ENCODE results near the gene PPP1R1B.

PPP1R1B gene

GRCh38 chr17:39580082-39580468 is 46.7 kb upstream of the PPP1R1B start:
- DNase-seq: no peak
- Histone ChIP-seq H3K4me1 (ENCODE audit: low read length) (no peaks in the 10 kb centered on the region), H2AFZ (ENCODE audit: low read length) (no peak overlapping the region), H3K79me2 (ENCODE audit: low read length) (no peaks in the 10 kb centered on the region), H3K27ac (ENCODE audit: low read length) (no peak overlapping the region), H3F3A (ENCODE audit: insufficient read depth, low read length) (no peaks in the 10 kb centered on the region), H4K20me1 (ENCODE audit: insufficient read depth, low read length) (no peaks in the 10 kb centered on the region), H3K9me3 (replicated peaks; ENCODE audit: insufficient read depth, low read length) (no peaks in the 10 kb centered on the region), H3K9ac (ENCODE audit: low read length) (no peak overlapping the region), H3K4me3 (ENCODE audit: low read length) (no peak overlapping the region), H3K27me3 (replicated peaks; ENCODE audit: insufficient read depth, low read length) (no peaks in the 10 kb centered on the region), H3K4me2 (ENCODE audit: low read depth, low read length) (no peak overlapping the region), H3K36me3 (replicated peaks; ENCODE audit: insufficient read depth, low read length) (no peaks in the 10 kb centered on the region), H3K9me2 (replicated peaks; ENCODE audit: insufficient read depth, low read length) (no peaks in the 10 kb centered on the region)
- TF ChIP-seq CTCF (IDR thresholded peaks at IDR 0.05; ENCODE audit: low read length) (no peak), EZH2 (optimal IDR thresholded peaks at IDR 0.05; ENCODE audit: low read depth, low read length) (no peak), EZH2phosphoT487 (IDR thresholded peaks at IDR 0.05; ENCODE audit: low read length) (no peak)

GRCh38 chr17:39581071-39581758 is 45.5 kb upstream of the PPP1R1B start:
- TF ChIP-seq CTCF (IDR thresholded peaks at IDR 0.05; ENCODE audit: low read length) (no peak), EZH2 (optimal IDR thresholded peaks at IDR 0.05; ENCODE audit: low read depth, low read length) (no peak), EZH2phosphoT487 (IDR thresholded peaks at IDR 0.05; ENCODE audit: low read length) (no peak)
- Histone ChIP-seq H3K4me3 (ENCODE audit: low read length) (no peak overlapping the region), H3K9me3 (replicated peaks; ENCODE audit: insufficient read depth, low read length) (no peaks in the 10 kb centered on the region), H3K27me3 (replicated peaks; ENCODE audit: insufficient read depth, low read length) (no peaks in the 10 kb centered on the region), H2AFZ (ENCODE audit: low read length) (no peak overlapping the region), H4K20me1 (ENCODE audit: insufficient read depth, low read length) (no peaks in the 10 kb centered on the region), H3K4me1 (ENCODE audit: low read length) (no peaks in the 10 kb centered on the region), H3K9ac (ENCODE audit: low read length) (no peak overlapping the region), H3K79me2 (ENCODE audit: low read length) (no peaks in the 10 kb centered on the region), H3F3A (ENCODE audit: insufficient read depth, low read length) (no peaks in the 10 kb centered on the region), H3K9me2 (replicated peaks; ENCODE audit: insufficient read depth, low read length) (no peaks in the 10 kb centered on the region), H3K27ac (ENCODE audit: low read length) (no peak overlapping the region), H3K4me2 (ENCODE audit: low read depth, low read length) (no peak overlapping the region), H3K36me3 (replicated peaks; ENCODE audit: insufficient read depth, low read length) (no peaks in the 10 kb centered on the region)
- DNase-seq: no peak

- Histone ChIP-seq H3F3A (ENCODE audit: insufficient read depth, low read length) (no peaks in the 10 kb centered on the region), H3K4me2 (ENCODE audit: low read depth, low read length) (no peak overlapping the region), H3K4me1 (ENCODE audit: low read length) (no peaks in the 10 kb centered on the region), H3K27ac (ENCODE audit: low read length) (no peak overlapping the region), H3K9me3 (replicated peaks; ENCODE audit: insufficient read depth, low read length) (no peaks in the 10 kb centered on the region), H3K4me3 (ENCODE audit: low read length) (no peak overlapping the region), H3K27me3 (replicated peaks; ENCODE audit: insufficient read depth, low read length) (no peaks in the 10 kb centered on the region), H3K36me3 (replicated peaks; ENCODE audit: insufficient read depth, low read length) (no peaks in the 10 kb centered on the region), H2AFZ (ENCODE audit: low read length) (no peak overlapping the region), H3K9me2 (replicated peaks; ENCODE audit: insufficient read depth, low read length) (no peaks in the 10 kb centered on the region), H4K20me1 (ENCODE audit: insufficient read depth, low read length) (no peaks in the 10 kb centered on the region), H3K79me2 (ENCODE audit: low read length) (no peaks in the 10 kb centered on the region), H3K9ac (ENCODE audit: low read length) (no peak overlapping the region)
- TF ChIP-seq EZH2phosphoT487 (IDR thresholded peaks at IDR 0.05; ENCODE audit: low read length) (no peak), EZH2 (optimal IDR thresholded peaks at IDR 0.05; ENCODE audit: low read depth, low read length) (no peak), CTCF (IDR thresholded peaks at IDR 0.05; ENCODE audit: low read length) (no peak)
- DNase-seq: no peak
Measured at GRCh38 chr17:39581759-39582085, 45.0 kb upstream of the PPP1R1B start.

Measured in MM.1S (cell line).